Hematopoietic multipotent progenitor cell treated with erythropoietin and hydrocortisone succinate and interleukin-3 and kit ligand, for 8 days (in vitro differentiated cells): ENCODE data around the gene RIPK4.

Source experiments
- DNase-seq: peaks from one replicate; pipeline ENCODE4 v3.0.0-alpha.2; 2015

The RIPK4 gene

DNA sequence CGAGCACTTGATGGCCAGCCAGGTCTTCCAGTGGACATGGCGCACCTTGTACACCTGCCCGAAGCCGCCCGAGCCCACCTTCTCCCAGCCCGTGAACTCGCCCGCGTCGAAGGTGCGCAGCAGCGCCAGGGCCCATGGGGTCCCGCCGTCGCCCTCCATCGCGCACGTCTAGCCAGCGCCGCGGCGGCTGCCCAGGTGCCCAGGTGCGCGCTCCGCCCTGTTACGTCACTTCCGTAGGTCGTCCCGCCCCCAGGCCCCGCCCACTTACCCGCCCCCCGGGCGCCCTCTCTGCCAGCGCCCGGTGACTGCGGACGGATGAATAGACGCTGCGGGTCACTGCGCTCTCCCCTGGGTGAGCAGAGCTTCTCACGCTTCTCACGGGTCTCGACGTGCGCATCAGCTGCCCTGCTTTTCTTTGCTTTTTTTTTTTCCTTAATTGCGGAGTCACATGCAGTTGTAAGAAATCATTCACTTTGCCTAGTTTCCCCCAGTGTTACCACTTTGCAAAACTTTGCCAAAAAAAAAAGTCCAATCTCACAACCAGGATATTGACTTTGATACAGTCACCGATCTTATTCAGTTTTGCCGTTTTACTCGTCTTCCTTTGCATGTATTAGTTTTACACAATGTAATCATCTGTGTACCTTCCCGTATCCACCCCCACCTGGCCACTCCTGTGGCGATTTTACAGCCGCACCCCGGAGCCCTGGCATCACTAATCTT lies at the start of gene RIPK4:
TSS of gene RIPK4 (minus strand) at position 170 of the 723 bp plus-strand sequence. CDS start at position 159, 11 bp downstream.
- DNase-seq: no peak

GRCh38 chr21:41815652-41816582 lies 49.1 kb upstream of the RIPK4 start:
- DNase-seq: no peak

DNA sequence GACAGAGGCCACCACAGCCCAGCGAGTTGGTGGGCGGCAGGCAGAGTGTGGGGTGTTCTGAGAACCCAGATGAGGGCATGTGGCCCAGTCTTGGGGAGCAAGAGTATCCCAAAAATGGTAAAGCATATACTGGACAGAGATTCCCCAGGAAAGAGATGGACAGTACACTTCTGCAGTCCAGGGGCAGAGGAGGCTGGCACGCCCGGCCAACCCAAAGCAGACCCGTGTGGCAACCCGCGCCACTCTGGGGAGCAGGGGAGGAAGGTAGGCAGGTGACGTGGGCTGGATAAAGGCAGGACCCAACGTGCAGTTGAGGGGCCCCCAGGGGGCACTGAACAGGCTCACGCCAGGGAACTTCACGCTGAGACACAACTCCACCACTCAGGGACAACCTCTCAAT lies 46.4 kb upstream of the RIPK4 start:
- no peak for DNase-seq

DNA sequence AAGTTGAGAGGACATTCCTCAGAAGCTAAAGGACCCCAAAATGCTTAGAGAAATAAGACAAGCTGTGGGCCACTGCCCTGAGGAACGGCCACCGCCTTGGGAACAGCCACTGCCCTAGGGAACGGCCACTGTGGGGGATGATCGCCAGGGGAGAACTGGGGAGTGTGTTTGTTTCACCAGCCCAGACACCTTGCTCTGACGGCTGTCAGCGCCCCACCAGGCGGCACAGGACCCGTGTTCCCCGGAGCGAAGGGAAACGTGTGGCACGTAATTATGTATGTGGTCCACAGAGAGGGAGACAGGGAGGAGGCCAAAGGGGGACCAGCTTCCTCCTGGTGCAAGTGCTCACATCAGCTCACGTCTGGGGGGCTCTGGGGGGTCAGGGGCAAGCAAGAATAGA lies 45.8 kb upstream of the RIPK4 start:
- no peak for DNase-seq

- DNase-seq: no peak
These were observed 43.7 kb upstream of the RIPK4 start for GRCh38 chr21:41810597-41810932.

DNA sequence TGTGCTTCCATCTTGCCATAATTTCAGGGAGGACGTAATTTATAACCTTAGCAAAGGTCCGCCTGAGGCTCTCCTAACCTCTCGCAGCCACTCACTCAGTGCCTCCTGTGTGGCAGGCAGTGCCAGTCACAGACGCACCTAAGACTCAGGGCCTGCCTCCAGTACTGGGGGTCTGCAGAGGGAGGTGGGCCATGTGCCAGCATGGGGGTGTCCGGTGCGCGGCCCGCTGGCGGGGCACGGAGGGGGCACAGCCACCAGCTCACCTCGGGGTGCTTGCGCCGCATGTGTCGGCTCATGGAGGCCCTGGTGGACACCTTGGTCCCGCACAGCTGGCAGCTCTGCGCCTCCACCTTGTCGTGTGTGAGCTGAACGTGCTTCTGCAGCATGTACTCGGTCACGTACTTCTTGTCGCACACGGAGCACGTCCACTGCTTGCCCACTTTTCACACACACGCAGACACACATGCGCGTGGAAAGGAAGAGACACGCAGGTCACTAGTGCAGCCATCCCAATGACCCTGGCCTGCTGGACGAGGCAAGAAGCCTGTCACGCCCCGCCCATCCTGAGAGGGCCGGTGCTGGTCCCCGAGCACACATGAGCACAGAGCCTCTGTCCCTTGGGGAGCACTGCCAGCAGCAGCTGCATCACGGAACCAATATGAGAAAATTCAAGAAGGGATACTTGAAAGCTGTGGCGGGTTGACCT lies 43.2 kb upstream of the RIPK4 start:
- no peak for DNase-seq

DNA sequence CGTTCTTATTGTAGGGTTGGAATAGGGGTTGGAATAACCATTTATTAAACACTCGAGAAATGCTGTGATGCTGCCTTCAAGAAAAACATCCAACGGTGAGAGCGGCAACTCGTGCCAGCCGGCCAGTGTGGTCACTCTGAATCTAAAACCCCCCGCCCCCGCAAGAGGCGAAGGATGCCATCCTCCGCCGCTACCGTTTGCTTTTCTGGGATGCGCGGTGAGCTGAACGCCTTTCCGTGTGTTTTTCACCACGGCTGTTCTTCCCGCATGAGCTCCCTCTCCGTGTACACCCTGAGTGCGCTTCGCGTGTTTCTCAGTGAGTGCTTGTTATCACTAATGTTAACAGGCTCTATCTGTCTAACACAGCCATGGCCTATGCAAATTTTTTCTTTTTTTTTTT lies 42.0 kb upstream of the RIPK4 start:
- no peak for DNase-seq

DNA sequence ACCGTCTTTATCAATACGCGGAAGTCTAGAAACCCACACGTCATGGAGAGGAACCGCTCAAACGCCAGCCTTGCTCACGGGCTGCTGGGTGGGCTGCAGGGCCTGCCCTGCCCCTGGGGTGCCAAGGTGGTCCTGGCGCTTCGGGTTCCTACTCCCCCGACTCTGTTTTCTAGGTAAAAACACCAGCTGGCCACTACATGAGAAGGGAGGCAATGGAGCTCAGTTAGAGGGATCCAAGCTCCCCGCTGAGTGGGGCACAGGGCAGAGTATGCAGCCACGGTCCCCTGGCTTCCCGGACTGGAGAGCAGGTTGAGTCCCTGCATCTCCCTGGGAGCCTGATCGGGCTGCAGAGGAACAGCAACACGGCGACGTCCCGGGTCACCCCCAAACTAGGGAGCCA lies 41.2 kb upstream of the RIPK4 start:
- no peak for DNase-seq

DNA sequence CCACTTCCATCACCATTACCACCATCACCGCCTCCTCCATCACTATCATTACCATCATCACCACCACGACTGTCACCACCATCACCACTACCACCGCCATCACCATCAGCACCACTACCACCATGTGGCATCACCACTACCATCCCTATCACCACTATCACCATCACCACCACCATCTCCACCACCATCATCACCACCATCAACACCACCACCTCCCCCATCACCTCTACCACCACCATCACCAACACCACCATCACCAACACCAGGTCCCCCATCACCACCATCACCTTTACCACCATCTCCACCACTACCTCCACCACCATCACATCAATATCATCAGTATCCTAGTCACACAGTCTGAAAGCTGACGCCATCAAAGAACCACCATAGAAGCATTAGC lies 39.9 kb upstream of the RIPK4 start:
- no peak for DNase-seq

DNA sequence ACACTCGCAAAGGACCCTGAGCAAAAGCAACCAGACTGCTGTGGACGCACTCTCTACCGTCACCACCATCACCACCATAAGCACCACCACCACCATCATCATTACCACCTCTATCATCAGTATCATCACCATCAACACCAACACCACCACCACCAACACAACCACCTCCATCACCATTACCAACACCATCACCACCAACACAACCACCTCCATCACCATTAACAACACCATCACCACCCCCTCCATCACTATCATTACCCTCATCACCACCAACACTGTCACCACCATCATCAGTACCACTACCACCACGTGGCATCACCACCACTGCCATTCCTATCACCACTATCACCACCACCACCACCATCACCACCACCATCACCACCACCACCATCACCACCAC lies 38.8 kb upstream of the RIPK4 start:
- DNase-seq: no peak

DNA sequence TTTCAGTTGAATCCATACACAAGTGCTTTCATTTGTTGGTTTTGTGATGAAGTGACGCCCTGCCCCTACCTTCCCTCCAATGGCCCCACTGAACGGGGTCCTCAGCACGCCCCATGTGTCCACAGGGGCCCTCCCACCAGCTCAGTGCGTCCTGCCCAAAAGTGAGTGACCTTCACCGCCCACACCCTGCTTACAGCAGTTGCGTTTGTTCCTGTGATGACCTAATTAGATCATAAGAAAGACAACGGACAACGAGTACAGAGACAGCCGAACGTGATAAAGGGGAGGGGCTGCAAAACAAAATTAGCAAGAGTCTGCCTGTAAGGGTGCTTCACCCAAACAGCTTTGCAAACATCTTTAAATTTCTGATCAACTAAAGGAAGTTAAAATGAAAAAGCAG lies 38.2 kb upstream of the RIPK4 start:
- DNase-seq: no peak

DNA sequence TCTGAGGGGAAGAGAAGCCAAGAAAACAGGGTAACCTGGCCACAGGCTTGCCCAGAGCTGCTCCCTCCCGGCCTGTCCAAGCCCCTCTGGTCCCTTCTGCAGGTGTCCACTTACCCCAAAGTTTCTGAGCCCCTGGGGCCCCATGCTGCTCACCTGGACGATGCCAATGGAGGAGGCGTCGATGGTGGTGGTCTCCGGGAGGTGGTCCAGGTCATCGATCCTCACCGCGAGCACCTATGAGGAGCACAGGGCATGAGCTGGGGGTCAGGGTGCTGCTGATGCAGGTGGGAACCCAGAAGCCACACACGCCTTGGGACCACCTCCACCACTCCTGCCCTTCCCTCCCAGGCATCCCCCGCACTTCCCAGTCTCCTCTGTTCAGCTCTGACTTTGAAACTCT lies 37.5 kb upstream of the RIPK4 start:
- no peak for DNase-seq

DNA sequence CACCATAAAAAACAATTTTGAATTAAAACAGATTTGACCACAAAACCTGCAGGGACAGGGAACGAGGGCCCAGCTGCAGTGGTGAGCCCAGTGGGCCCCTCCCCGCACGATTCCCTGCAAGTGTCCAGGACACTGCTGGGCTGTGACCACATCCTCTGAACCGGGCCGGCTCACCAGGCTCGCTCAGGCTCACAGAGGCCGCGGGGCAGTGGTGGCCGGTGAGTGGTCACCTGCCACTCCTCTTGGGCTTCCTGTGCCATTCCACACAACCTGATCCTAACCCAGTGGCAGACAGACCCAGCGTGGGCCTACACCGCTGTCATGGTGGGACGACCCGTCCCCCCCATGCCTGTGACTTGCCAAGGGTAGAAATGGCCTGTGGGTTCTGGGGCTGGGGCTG lies 36.5 kb upstream of the RIPK4 start:
- no peak for DNase-seq

DNA sequence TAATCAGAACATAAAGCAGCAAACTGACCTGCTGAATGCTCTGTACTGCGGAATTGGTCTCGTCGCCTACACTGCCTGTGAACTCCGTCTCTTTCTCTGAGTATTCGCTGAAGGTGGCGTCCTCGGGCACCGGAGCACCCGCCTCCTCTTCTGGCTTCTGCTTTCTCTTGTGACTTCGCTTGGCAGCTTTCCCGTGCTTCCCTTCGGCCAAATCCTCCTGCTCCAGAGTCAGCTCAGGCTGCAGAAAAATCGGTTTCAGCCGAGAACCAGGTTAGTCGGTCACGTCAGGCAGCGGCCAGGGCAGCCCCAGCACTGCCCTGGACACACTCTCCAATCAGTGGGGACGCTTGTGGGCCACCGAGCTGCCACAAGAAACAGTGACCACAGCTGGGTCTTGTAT lies 35.8 kb upstream of the RIPK4 start:
- DNase-seq: no peak

DNA sequence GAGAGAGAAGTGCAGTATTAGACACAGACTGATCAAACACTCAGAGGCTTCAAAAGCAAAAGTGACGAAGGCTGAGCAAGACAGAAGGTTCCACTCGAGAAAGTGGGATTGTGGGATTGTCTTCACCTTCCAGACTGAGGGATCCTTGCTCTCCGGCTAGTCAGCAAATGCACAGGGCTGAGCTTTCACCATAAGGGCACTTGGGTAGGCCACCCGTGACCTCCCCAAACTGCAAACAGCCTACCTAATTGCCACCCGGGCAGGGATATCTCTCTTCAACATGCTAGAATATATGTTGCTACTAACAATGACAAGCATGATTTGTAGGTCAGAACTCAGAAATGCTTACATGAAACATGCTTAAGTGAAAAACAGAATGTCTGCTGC lies 35.3 kb upstream of the RIPK4 start:
- no peak for DNase-seq

DNA sequence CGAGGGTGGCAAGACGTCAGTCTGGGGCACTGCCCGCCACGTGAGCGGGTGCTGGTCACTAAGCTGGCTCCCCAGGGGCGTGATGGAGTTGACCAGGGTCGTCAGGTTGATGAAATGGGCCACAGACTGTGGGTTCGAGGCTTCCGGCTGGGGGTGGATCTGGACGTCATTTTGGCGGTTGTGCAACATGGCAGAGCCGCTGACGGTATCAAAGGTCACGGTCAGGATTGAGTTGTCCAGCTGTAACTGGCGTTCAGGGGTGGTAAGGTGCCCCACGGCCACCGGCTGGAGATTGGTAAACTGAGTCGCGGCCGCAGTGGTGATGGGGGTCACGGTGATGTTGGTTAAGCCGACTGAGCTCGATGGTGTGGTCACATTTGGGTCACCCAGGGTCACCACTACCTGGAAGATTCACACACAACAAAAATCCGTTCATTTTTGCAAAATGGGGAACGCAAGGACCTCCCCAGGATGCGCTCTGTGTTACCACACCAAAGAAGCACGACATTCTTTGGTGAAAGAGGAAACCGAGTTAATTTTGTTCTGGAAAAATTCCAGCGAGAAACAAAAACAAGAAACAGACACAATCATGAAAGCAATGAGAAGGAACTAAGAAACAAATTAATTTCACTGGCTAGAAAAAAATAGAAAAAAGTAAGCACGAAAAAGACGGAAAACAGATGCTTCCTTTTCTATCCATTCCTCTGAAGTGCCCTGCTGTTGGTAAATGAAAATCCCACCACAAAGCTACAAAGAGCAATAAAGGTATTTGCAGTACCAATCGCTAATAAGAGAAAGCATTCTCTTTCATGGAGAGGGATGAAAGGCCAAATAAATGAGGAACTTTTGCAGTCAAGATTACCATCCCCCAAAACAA lies 34.7 kb upstream of the RIPK4 start:
- DNase-seq: no peak

- DNase-seq: no peak
These were observed 33.8 kb upstream of the RIPK4 start for GRCh38 chr21:41800425-41801320.

GRCh38 chr21:41799763-41800162 lies 32.9 kb upstream of the RIPK4 start:
- no peak for DNase-seq

GRCh38 chr21:41798326-41798725 lies 31.5 kb upstream of the RIPK4 start:
- DNase-seq: no peak

DNA sequence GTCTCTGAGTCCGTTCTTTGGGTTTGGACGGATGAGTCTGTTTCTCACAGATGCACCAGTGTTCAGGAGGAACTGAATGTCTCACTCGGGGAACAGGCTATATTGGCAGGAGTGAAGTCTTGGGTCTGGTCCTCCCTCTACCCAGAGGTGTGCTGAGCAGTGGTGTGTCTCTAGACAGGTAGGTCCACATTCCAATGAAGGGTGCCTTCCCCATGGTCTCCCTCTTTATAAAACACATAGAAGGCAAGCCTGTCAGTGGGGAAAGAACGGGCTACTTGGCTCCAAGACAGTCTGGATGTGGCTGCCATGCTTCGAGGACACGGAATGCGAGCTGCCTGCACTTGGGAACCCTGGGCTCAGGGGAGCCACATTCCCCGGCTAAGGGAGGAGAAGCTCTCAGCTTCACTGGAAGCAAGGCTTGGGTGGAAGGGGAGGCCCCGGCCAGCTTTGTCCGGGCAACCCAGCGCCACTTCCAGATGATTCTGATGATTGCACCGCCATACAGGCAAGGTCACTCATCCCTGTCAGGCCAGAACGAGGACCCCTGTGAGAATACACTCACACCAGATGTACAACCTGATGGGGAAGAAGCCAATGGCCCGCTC lies 29.7 kb upstream of the RIPK4 start:
- DNase-seq: no peak

GRCh38 chr21:41795726-41796125 lies 28.9 kb upstream of the RIPK4 start:
- DNase-seq: no peak
